Skeletal muscle satellite cell (primary cell): ENCODE measurements around the gene MPZL3.

Experiments
- H3K27me3 ChIP-seq: 2 replicates; pipeline ENCODE4 v1.7.0; 2013; ENCODE audit warnings: low read length; ENCODE audit not compliant: control insufficient read depth, insufficient read depth
- H3K36me3 ChIP-seq: 2 replicates; pipeline ENCODE4 v1.7.0; 2013; ENCODE audit warnings: mild to moderate bottlenecking, control low read depth, low read length; ENCODE audit not compliant: insufficient read depth
- H3K4me1 ChIP-seq: 2 replicates; pipeline ENCODE4 v1.7.0; 2013; ENCODE audit warnings: low read length; ENCODE audit not compliant: control insufficient read depth, insufficient read depth
- H3K4me2 ChIP-seq: 2 replicates; pipeline ENCODE4 v1.7.0; 2013; ENCODE audit warnings: mild to moderate bottlenecking, low read length
- H3K4me3 ChIP-seq: 2 replicates; pipeline ENCODE4 v1.7.0; 2013; ENCODE audit warnings: low read length
- H3K9ac ChIP-seq: 2 replicates; pipeline ENCODE4 v1.7.0; 2013; ENCODE audit warnings: mild to moderate bottlenecking, low read depth, low read length, moderate library complexity
- H3K9me3 ChIP-seq: replicated peaks from 2 replicates; pipeline ENCODE4 v1.7.0; 2013; ENCODE audit warnings: mild to moderate bottlenecking, control low read depth, low read length

The MPZL3 gene

GRCh38 chr11:118209033-118209432, 43.1 kb downstream of the MPZL3 start:
- no peak overlapping the region for H3K4me2 ChIP-seq
- no peaks in the 10 kb centered on the region for H3K36me3 ChIP-seq
- H3K4me1 ChIP-seq = no peaks in the 10 kb centered on the region
- H3K27me3 ChIP-seq = peaks cover 61% of the 10 kb centered on the region
- no peak overlapping the region for H3K4me3 ChIP-seq
- H3K9me3 ChIP-seq = no peaks in the 10 kb centered on the region
- H3K9ac ChIP-seq = no peak overlapping the region

GRCh38 chr11:118207079-118207478, 45.1 kb downstream of the MPZL3 start:
- H3K4me3 ChIP-seq = no peak overlapping the region
- peaks cover 58% of the 10 kb centered on the region for H3K27me3 ChIP-seq
- H3K36me3 ChIP-seq = no peaks in the 10 kb centered on the region

DNA sequence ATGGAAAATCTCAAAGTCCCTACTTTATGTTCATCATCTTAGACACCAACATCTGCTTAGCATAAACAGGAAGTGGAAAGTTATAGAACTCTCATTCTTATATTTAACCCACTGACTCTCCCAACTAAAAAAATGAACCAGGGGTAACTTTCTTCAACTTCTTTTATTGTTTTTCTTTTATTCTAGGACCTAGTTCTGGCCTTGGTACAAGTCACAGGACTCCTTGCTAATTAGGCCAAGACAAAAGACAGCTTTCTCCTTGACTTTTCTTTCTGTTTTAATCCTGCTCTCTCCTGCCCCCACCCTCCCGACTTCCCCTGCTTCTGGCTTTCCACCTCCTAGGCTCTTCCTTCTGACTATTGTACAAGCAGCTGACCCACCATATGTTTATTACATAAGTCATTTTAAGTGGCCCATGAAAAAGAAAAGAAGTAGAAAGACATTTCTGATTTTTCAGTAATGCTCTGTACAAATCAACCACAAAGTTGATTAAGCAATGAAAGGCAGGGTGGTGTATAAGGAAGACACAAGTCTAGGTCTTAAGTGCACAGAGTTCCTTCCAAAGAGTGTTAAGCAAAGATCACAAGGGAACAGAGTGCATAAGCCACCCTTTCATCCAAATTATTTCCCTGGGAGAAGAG, 45.7 kb downstream of the MPZL3 start:
- no peak overlapping the region for H3K9ac ChIP-seq
- no peaks in the 10 kb centered on the region for H3K9me3 ChIP-seq
- H3K4me1 ChIP-seq = no peaks in the 10 kb centered on the region
- H3K36me3 ChIP-seq = no peaks in the 10 kb centered on the region
- no peak overlapping the region for H3K4me3 ChIP-seq
- no peak overlapping the region for H3K4me2 ChIP-seq
- H3K27me3 ChIP-seq = peaks cover 58% of the 10 kb centered on the region

More at GRCh38 chr11:118207079-118207478, 45.1 kb downstream of the MPZL3 start:
- Histone ChIP-seq H3K9me3 (no peaks in the 10 kb centered on the region), H3K4me2 (no peak overlapping the region), H3K4me1 (no peaks in the 10 kb centered on the region), H3K9ac (no peak overlapping the region)

GRCh38 chr11:118205606-118206378, 46.4 kb downstream of the MPZL3 start:
- Histone ChIP-seq H3K4me3 (no peak overlapping the region), H3K4me1 (no peaks in the 10 kb centered on the region), H3K27me3 (peaks cover 59% of the 10 kb centered on the region), H3K9me3 (no peaks in the 10 kb centered on the region), H3K4me2 (no peak overlapping the region), H3K9ac (no peak overlapping the region), H3K36me3 (no peaks in the 10 kb centered on the region)

GRCh38 chr11:118202599-118203422, 49.4 kb downstream of the MPZL3 start:
- H3K36me3 ChIP-seq = no peaks in the 10 kb centered on the region
- H3K9me3 ChIP-seq = no peaks in the 10 kb centered on the region
- H3K4me2 ChIP-seq = no peak overlapping the region
- no peak overlapping the region for H3K9ac ChIP-seq
- H3K4me3 ChIP-seq = no peak overlapping the region
- no peaks in the 10 kb centered on the region for H3K4me1 ChIP-seq
- H3K27me3 ChIP-seq = peaks cover 45% of the 10 kb centered on the region

DNA sequence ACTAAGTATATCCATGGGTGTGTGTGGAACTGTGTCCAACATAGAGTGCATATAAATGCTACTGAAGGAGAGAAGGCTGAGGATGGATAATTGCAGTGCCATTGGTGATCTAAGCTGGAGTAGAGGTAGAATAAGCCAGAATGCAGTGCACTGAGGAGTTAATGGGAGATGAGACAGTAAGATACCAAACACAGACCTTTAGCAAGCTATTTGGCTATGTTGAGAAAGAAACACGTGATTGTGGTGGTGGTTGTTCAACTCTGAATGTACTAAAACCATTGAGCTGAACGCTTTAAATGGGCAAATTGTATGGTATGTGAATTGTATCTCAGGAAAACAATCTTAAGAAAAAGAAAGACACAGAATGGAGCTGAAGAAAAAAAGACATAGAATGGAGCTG, 50.2 kb downstream of the MPZL3 start:
- Histone ChIP-seq H3K4me1 (no peaks in the 10 kb centered on the region), H3K4me2 (no peak overlapping the region), H3K9ac (no peak overlapping the region), H3K4me3 (no peak overlapping the region), H3K27me3 (peaks cover 43% of the 10 kb centered on the region), H3K36me3 (no peaks in the 10 kb centered on the region), H3K9me3 (no peaks in the 10 kb centered on the region)

- no peaks in the 10 kb centered on the region for H3K4me1 ChIP-seq
- no peaks in the 10 kb centered on the region for H3K9me3 ChIP-seq
- peaks cover 38% of the 10 kb centered on the region for H3K27me3 ChIP-seq
- no peak overlapping the region for H3K4me2 ChIP-seq
- H3K4me3 ChIP-seq = no peak overlapping the region
- H3K36me3 ChIP-seq = no peaks in the 10 kb centered on the region
- H3K9ac ChIP-seq = no peak overlapping the region
Measured at GRCh38 chr11:118200901-118201680, 51.1 kb downstream of the MPZL3 start.

DNA sequence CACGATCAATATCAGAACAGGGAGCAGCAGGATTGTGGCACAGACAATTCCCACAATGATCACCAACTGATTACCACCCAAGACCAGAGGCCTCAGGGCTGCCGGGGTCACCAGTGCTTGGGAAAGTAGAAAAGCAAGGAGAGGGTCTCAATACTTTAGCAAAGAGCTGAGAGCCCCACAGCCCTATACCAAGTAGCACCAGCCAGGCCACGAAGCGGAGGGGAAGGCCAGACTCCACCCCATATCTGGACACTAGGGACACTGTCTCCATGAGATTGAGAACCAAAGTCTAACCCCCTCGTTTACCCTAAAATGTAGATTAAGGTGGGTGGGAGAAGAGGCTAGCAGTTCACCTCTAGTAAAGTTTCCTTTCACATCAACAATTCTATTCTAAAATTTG, 51.7 kb downstream of the MPZL3 start:
- Histone ChIP-seq H3K27me3 (peaks cover 38% of the 10 kb centered on the region), H3K36me3 (no peaks in the 10 kb centered on the region), H3K4me1 (no peaks in the 10 kb centered on the region), H3K4me3 (no peak overlapping the region), H3K4me2 (no peak overlapping the region), H3K9me3 (no peaks in the 10 kb centered on the region), H3K9ac (no peak overlapping the region)

GRCh38 chr11:118199135-118199534, 53.0 kb downstream of the MPZL3 start:
- H3K36me3 ChIP-seq = no peaks in the 10 kb centered on the region
- H3K9me3 ChIP-seq = no peaks in the 10 kb centered on the region
- H3K4me3 ChIP-seq = no peak overlapping the region
- H3K27me3 ChIP-seq = peaks cover 45% of the 10 kb centered on the region
- H3K4me2 ChIP-seq = no peak overlapping the region
- no peak overlapping the region for H3K9ac ChIP-seq
- H3K4me1 ChIP-seq = no peaks in the 10 kb centered on the region

DNA sequence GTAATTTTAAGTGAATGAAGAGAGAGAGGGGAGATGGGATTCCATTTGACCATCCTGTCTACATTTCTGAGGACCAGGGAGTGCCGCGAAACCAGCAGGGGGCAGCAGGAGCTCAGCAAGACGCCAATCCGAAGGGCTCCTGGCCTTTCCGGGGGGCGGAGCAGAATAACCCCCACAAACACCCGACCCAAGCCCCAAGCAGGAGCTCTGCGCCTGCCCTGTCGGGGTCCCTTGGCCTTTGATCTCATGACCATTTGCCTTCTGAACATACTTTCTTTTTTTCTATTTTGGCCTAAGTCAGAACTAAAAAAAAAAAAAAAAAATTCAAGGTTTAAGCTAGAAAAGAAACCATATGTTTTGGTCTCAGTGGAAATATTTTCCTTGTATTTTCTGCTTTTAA, 53.8 kb downstream of the MPZL3 start:
- Histone ChIP-seq H3K9ac (no peak overlapping the region), H3K4me2 (peak overlapping the region; percentile 69), H3K36me3 (no peaks in the 10 kb centered on the region), H3K4me3 (no peak overlapping the region), H3K27me3 (peaks cover 38% of the 10 kb centered on the region), H3K4me1 (no peaks in the 10 kb centered on the region), H3K9me3 (no peaks in the 10 kb centered on the region)
